ENCODE measurements around the gene FAH.

FAH gene

DNA sequence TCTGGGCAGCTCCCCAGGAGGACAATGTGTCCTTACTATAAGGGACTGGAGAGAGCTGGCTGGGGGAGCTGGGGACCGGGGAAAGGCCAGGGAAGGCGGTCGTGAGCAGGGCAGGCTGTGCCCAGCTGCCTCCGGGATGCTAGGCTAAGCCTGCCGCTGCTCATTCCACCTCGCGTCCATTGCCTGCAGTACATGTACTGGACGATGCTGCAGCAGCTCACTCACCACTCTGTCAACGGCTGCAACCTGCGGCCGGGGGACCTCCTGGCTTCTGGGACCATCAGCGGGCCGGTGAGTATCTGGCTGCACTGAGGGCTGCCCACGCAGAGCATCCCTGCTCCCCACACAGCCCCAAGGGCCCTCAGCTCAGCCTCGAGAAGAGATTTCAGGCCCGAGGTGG is 27.1 kb downstream of the FAH start:
- H3K79me1 ChIP-seq (ENCODE audit: low read length), result no peaks in the 10 kb centered on the region
- no peak overlapping the region for H3K18ac ChIP-seq (ENCODE audit: low read length)
- WGBS (ENCODE audit: extremely low coverage, insufficient coverage, low lambda C conversion rate), result no CpG with 5 or more reads among the region's 16 CpGs
- no peak overlapping the region for H2BK120ac ChIP-seq (ENCODE audit: low read depth, low read length)
- no peaks in the 10 kb centered on the region for H3K79me2 ChIP-seq (ENCODE audit: control insufficient read depth, insufficient read depth, low read length)
- no peak for DNase-seq
- no peak overlapping the region for H2BK15ac ChIP-seq (replicated peaks; ENCODE audit: low read depth)
- no peak overlapping the region for H3K4ac ChIP-seq (ENCODE audit: low read depth, low read length)
- H4K5ac ChIP-seq (ENCODE audit: low read length), result no peak overlapping the region
- H3K4me3 ChIP-seq (ENCODE audit: low read length), result no peak overlapping the region
- H3K27ac ChIP-seq (ENCODE audit: low read depth, low read length), result no peak overlapping the region
- no peaks in the 10 kb centered on the region for H3K27me3 ChIP-seq (ENCODE audit: insufficient read depth, low read length, poor library complexity)
- H3K4me2 ChIP-seq (ENCODE audit: low read length), result no peak overlapping the region
- no peak overlapping the region for H4K8ac ChIP-seq (ENCODE audit: low read depth, low read length)
- H2AK5ac ChIP-seq (ENCODE audit: low read length), result no peak overlapping the region
- H2BK5ac ChIP-seq (ENCODE audit: low read length), result no peak overlapping the region
- H3K23ac ChIP-seq (ENCODE audit: low read length), result no peak overlapping the region
- no peaks in the 10 kb centered on the region for H3K4me1 ChIP-seq (ENCODE audit: control insufficient read depth, low read depth, low read length)
- H3K9ac ChIP-seq (ENCODE audit: low read length), result no peak overlapping the region
- H3K56ac ChIP-seq (ENCODE audit: low read length), result no peak overlapping the region
- no peaks in the 10 kb centered on the region for H3K36me3 ChIP-seq (ENCODE audit: control insufficient read depth, insufficient read depth, low read length)

DNA sequence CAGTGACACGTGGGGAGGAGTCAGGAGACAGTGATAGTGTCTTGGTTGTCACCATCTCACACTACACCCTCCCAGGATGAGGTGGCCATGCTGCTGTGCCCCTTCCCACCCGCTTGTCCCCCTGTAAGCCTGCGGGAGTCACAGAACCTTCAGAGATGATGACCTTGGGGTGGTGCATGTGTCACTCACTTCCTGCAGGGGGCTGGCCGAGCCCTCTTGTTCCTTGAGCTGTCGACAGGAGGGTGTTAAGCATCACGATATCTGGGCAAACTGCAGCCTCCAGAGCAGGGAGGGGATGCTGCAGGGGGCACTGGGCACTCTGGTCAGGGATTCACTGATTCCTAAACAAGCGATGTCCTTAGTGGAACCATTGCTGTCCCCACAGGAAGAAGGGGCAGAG is 27.7 kb downstream of the FAH start:
- H3K36me3 ChIP-seq (ENCODE audit: control insufficient read depth, insufficient read depth, low read length), result no peaks in the 10 kb centered on the region
- H2BK5ac ChIP-seq (ENCODE audit: low read length), result no peak overlapping the region
- H4K8ac ChIP-seq (ENCODE audit: low read depth, low read length), result no peak overlapping the region
- no peak overlapping the region for H3K18ac ChIP-seq (ENCODE audit: low read length)
- peak; percentile 21 for DNase-seq
- no peak overlapping the region for H3K23ac ChIP-seq (ENCODE audit: low read length)
- H3K79me2 ChIP-seq (ENCODE audit: control insufficient read depth, insufficient read depth, low read length), result no peaks in the 10 kb centered on the region
- no peak overlapping the region for H2AK5ac ChIP-seq (ENCODE audit: low read length)
- no peak overlapping the region for H3K9ac ChIP-seq (ENCODE audit: low read length)
- H2BK120ac ChIP-seq (ENCODE audit: low read depth, low read length), result no peak overlapping the region
- no peak overlapping the region for H4K5ac ChIP-seq (ENCODE audit: low read length)
- no peak overlapping the region for H3K4me3 ChIP-seq (ENCODE audit: low read length)
- WGBS (ENCODE audit: extremely low coverage, insufficient coverage, low lambda C conversion rate), result no CpG with 5 or more reads among the region's 7 CpGs
- no peak overlapping the region for H3K27ac ChIP-seq (ENCODE audit: low read depth, low read length)
- no peaks in the 10 kb centered on the region for H3K4me1 ChIP-seq (ENCODE audit: control insufficient read depth, low read depth, low read length)
- H3K79me1 ChIP-seq (ENCODE audit: low read length), result no peaks in the 10 kb centered on the region
- H3K56ac ChIP-seq (ENCODE audit: low read length), result no peak overlapping the region
- no peaks in the 10 kb centered on the region for H3K27me3 ChIP-seq (ENCODE audit: insufficient read depth, low read length, poor library complexity)
- H3K4ac ChIP-seq (ENCODE audit: low read depth, low read length), result no peak overlapping the region
- no peak overlapping the region for H3K4me2 ChIP-seq (ENCODE audit: low read length)
- no peak overlapping the region for H2BK15ac ChIP-seq (replicated peaks; ENCODE audit: low read depth)

DNA sequence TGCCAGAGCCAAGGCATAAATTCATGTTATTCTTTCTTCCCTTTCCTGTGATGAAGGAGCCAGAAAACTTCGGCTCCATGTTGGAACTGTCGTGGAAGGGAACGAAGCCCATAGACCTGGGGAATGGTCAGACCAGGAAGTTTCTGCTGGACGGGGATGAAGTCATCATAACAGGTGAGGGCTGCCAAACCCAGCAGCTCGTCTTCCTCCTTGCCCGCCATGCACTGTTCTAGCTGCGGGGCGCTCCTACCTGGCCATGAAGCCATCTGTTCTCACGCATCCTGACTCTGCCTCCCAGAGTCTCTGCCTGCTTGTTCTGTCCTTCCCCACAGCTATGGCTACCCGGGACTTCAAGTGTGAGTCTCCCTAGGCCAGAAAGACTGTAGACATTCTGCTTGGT is 28.2 kb downstream of the FAH start:
- no peak overlapping the region for H3K18ac ChIP-seq (ENCODE audit: low read length)
- no peak overlapping the region for H3K23ac ChIP-seq (ENCODE audit: low read length)
- no peak overlapping the region for H3K4me2 ChIP-seq (ENCODE audit: low read length)
- H2BK15ac ChIP-seq (replicated peaks; ENCODE audit: low read depth), result no peak overlapping the region
- no CpG with 5 or more reads among the region's 10 CpGs for WGBS (ENCODE audit: extremely low coverage, insufficient coverage, low lambda C conversion rate)
- DNase-seq, result no peak
- H3K27ac ChIP-seq (ENCODE audit: low read depth, low read length), result no peak overlapping the region
- H4K8ac ChIP-seq (ENCODE audit: low read depth, low read length), result no peak overlapping the region
- no peak overlapping the region for H3K56ac ChIP-seq (ENCODE audit: low read length)
- no peak overlapping the region for H2BK120ac ChIP-seq (ENCODE audit: low read depth, low read length)
- H3K36me3 ChIP-seq (ENCODE audit: control insufficient read depth, insufficient read depth, low read length), result no peaks in the 10 kb centered on the region
- H3K27me3 ChIP-seq (ENCODE audit: insufficient read depth, low read length, poor library complexity), result no peaks in the 10 kb centered on the region
- no peak overlapping the region for H2BK5ac ChIP-seq (ENCODE audit: low read length)
- H4K5ac ChIP-seq (ENCODE audit: low read length), result no peak overlapping the region
- H3K4ac ChIP-seq (ENCODE audit: low read depth, low read length), result no peak overlapping the region
- no peaks in the 10 kb centered on the region for H3K79me2 ChIP-seq (ENCODE audit: control insufficient read depth, insufficient read depth, low read length)
- no peak overlapping the region for H3K9ac ChIP-seq (ENCODE audit: low read length)
- H3K4me3 ChIP-seq (ENCODE audit: low read length), result no peak overlapping the region
- no peak overlapping the region for H2AK5ac ChIP-seq (ENCODE audit: low read length)
- no peaks in the 10 kb centered on the region for H3K79me1 ChIP-seq (ENCODE audit: low read length)
- no peaks in the 10 kb centered on the region for H3K4me1 ChIP-seq (ENCODE audit: control insufficient read depth, low read depth, low read length)

DNA sequence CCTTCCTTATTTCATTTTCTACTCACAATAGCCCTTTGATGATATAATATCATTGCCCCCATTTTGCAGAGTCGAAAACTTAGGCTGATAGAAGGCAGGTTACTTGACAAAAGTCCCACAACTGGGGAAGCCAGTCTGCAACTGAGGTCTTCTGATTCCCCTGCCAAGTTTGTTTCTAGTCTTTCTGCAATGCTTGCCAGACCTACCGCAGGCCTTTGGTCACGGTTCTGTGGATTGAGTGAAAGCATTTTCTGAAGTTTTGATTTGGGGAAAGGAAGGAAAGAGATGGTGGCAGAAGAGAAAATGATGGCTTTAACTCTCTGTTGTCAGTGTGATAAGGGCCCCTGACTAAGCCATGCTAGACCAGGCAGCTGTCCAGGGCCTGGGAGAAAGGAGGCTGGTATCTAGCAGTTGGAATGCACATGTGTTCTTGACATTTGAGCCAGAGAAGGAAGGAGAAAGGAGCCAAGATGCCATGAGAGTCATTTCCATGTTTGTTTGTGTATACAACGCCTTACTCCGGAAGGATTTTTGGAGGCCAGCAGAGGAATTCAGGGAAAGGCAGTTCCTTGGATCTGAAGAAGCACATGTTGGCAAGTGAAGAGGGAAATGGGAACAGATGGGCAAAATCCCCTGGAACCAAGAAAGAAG is 29.9 kb downstream of the FAH start:
- Histone ChIP-seq H3K79me1 (ENCODE audit: low read length) (no peaks in the 10 kb centered on the region), H3K36me3 (ENCODE audit: control insufficient read depth, insufficient read depth, low read length) (no peaks in the 10 kb centered on the region), H3K4me2 (ENCODE audit: low read length) (no peak overlapping the region), H3K18ac (ENCODE audit: low read length) (no peak overlapping the region), H3K4ac (ENCODE audit: low read depth, low read length) (no peak overlapping the region), H4K5ac (ENCODE audit: low read length) (no peak overlapping the region), H2AK5ac (ENCODE audit: low read length) (no peak overlapping the region), H2BK120ac (ENCODE audit: low read depth, low read length) (no peak overlapping the region), H3K56ac (ENCODE audit: low read length) (no peak overlapping the region), H3K23ac (ENCODE audit: low read length) (no peak overlapping the region), H4K8ac (ENCODE audit: low read depth, low read length) (no peak overlapping the region), H3K4me1 (ENCODE audit: control insufficient read depth, low read depth, low read length) (no peaks in the 10 kb centered on the region), H2BK15ac (replicated peaks; ENCODE audit: low read depth) (no peak overlapping the region), H3K27me3 (ENCODE audit: insufficient read depth, low read length, poor library complexity) (no peaks in the 10 kb centered on the region), H3K27ac (ENCODE audit: low read depth, low read length) (no peak overlapping the region), H3K4me3 (ENCODE audit: low read length) (no peak overlapping the region), H2BK5ac (ENCODE audit: low read length) (no peak overlapping the region), H3K79me2 (ENCODE audit: control insufficient read depth, insufficient read depth, low read length) (no peaks in the 10 kb centered on the region), H3K9ac (ENCODE audit: low read length) (no peak overlapping the region)
- DNase-seq, result no peak
- WGBS (ENCODE audit: extremely low coverage, insufficient coverage, low lambda C conversion rate), result no CpG with 5 or more reads among the region's 5 CpGs

DNA sequence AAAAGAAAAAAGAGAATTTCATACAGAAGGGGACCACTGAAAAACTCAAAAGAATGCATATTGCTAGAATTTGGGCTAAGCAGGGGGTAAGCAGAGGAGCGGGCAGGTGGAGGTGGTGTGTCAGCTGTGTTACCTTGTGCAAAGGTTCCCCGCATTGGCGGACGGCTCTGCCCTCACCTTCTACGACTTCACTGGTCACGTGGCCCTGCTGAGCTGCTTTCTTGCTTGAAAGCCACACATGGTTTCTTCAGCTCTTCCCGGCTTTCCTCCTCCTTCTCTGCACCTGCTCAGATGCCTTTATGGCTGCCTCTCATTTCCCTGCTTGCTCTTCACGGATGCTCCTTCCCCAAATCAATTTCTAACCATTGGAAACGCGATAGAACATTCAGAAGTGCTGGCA is 30.5 kb downstream of the FAH start:
- H2AK5ac ChIP-seq (ENCODE audit: low read length), result no peak overlapping the region
- H2BK120ac ChIP-seq (ENCODE audit: low read depth, low read length), result no peak overlapping the region
- no peaks in the 10 kb centered on the region for H3K79me1 ChIP-seq (ENCODE audit: low read length)
- no peak overlapping the region for H3K4me3 ChIP-seq (ENCODE audit: low read length)
- no peaks in the 10 kb centered on the region for H3K79me2 ChIP-seq (ENCODE audit: control insufficient read depth, insufficient read depth, low read length)
- H2BK5ac ChIP-seq (ENCODE audit: low read length), result no peak overlapping the region
- no peak overlapping the region for H3K23ac ChIP-seq (ENCODE audit: low read length)
- H3K9ac ChIP-seq (ENCODE audit: low read length), result no peak overlapping the region
- no peaks in the 10 kb centered on the region for H3K4me1 ChIP-seq (ENCODE audit: control insufficient read depth, low read depth, low read length)
- no peak overlapping the region for H4K8ac ChIP-seq (ENCODE audit: low read depth, low read length)
- no peaks in the 10 kb centered on the region for H3K36me3 ChIP-seq (ENCODE audit: control insufficient read depth, insufficient read depth, low read length)
- no peak overlapping the region for H3K27ac ChIP-seq (ENCODE audit: low read depth, low read length)
- H3K27me3 ChIP-seq (ENCODE audit: insufficient read depth, low read length, poor library complexity), result no peaks in the 10 kb centered on the region
- no peak overlapping the region for H4K5ac ChIP-seq (ENCODE audit: low read length)
- H3K18ac ChIP-seq (ENCODE audit: low read length), result no peak overlapping the region
- no peak overlapping the region for H3K4ac ChIP-seq (ENCODE audit: low read depth, low read length)
- H3K56ac ChIP-seq (ENCODE audit: low read length), result no peak overlapping the region
- no peak overlapping the region for H3K4me2 ChIP-seq (ENCODE audit: low read length)
- no peak for DNase-seq
- no CpG with 5 or more reads among the region's 10 CpGs for WGBS (ENCODE audit: extremely low coverage, insufficient coverage, low lambda C conversion rate)
- H2BK15ac ChIP-seq (replicated peaks; ENCODE audit: low read depth), result no peak overlapping the region

DNA sequence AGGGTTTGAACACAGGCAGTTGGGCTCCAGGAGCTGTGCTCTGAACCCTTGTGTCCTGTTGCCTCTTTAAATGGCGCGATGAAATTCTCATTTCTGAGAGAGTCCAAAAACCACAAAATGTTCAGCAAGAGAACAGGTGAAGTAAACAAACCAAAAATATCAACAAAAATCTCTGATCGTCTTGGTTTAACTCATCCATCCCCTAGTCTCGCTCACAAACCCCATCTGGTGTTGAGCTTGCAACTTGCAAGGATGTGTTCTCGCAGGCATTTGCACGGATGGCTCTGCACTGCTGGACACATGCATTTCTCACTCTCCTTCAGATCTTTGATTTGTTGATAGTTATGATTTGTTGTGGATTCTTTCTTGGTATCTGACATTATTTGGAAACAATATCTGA is 31.1 kb downstream of the FAH start:
- Histone ChIP-seq H3K4ac (ENCODE audit: low read depth, low read length) (no peak overlapping the region), H2BK5ac (ENCODE audit: low read length) (no peak overlapping the region), H3K79me2 (ENCODE audit: control insufficient read depth, insufficient read depth, low read length) (no peaks in the 10 kb centered on the region), H3K27ac (ENCODE audit: low read depth, low read length) (no peak overlapping the region), H2BK15ac (replicated peaks; ENCODE audit: low read depth) (no peak overlapping the region), H3K9ac (ENCODE audit: low read length) (no peak overlapping the region), H3K56ac (ENCODE audit: low read length) (no peak overlapping the region), H3K18ac (ENCODE audit: low read length) (no peak overlapping the region), H4K5ac (ENCODE audit: low read length) (no peak overlapping the region), H2BK120ac (ENCODE audit: low read depth, low read length) (no peak overlapping the region), H3K4me1 (ENCODE audit: control insufficient read depth, low read depth, low read length) (no peaks in the 10 kb centered on the region), H3K23ac (ENCODE audit: low read length) (no peak overlapping the region), H3K4me2 (ENCODE audit: low read length) (no peak overlapping the region), H4K8ac (ENCODE audit: low read depth, low read length) (no peak overlapping the region), H3K27me3 (ENCODE audit: insufficient read depth, low read length, poor library complexity) (no peaks in the 10 kb centered on the region), H3K36me3 (ENCODE audit: control insufficient read depth, insufficient read depth, low read length) (no peaks in the 10 kb centered on the region), H3K4me3 (ENCODE audit: low read length) (no peak overlapping the region), H2AK5ac (ENCODE audit: low read length) (no peak overlapping the region), H3K79me1 (ENCODE audit: low read length) (no peaks in the 10 kb centered on the region)
- no CpG with 5 or more reads among the region's 6 CpGs for WGBS (ENCODE audit: extremely low coverage, insufficient coverage, low lambda C conversion rate)
- DNase-seq, result peak; percentile 21

Data from mesendoderm (in vitro differentiated cells).